DMS 273 (cell line): ENCODE results near the gene APOA5.
A peak's percentile ranks its signal among the peaks of the same experiment; 100 is the strongest.
"Not testable (repeated sequence)": the region's sequence is repeated elsewhere in the genome, so short reads cannot be mapped to it uniquely, and the experiment has no call there.

Experiments
- DNase-seq: peaks from one replicate; lab custom pipeline; 2025; ENCODE audit not compliant: unreplicated experiment; lab: John Stamatoyannopoulos, UW

The APOA5 gene

DNA sequence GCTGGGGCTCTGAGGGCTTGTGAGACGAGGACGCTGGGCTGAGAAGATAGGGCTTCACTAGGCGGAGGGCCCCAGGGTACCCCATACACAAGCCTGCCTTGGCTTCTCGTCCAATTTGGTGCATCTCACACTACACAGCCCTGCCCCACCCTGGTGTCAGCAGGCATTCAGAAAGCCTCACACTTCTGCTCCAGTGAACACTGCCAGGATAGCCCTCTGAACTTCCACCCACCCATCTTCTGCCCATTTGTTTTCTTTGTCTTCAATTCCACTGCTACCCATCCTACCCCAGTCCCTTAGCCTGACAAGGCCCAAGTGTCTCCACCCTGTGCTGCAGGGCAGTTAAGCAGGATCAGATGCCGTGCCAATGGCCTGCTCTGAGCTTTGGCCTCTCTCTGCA is 17.0 kb downstream of the APOA5 start:
- peak; percentile 19 for DNase-seq

DNA sequence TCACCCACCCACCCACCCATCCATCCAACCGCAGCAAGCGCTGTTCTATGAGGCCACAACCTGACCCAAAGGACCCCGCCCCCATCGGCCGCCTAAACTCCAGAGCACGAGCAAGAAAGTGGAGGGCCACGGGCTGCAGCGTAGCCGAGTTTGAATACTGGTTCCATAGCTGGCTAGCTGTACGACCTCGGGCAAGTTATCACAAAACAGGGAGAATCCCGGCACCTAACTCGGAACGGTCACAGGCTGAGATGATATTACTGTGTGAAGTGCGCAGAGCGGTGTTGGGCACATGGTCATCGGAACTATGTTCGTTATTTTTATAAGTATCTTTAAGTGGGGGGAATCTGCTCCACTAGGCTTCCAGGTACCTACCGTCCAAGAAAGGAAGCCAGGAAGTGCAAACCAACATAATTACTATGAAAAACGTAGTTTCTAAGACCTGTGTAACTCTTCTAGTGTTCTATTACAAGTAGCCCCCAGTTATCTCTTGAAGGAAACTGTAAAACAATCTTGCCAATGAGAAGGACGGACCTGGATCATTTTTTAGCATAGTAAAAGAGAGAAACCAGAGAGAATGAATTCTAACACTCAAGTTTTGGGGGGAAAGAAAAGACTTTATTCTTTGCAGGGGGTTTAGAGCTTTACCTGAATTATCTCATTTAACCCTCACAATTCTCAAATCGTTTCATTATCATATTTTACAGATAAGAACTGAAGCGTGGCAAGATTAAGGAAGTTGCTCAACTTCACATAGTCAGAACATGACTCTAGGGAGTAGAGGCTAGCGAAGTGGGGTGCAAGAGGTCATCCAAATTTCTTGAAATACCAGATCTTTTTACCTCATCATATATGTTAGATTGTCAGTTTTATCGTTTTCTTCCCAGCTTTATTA is 18.2 kb downstream of the APOA5 start:
- peak; percentile 80 for DNase-seq

DNA sequence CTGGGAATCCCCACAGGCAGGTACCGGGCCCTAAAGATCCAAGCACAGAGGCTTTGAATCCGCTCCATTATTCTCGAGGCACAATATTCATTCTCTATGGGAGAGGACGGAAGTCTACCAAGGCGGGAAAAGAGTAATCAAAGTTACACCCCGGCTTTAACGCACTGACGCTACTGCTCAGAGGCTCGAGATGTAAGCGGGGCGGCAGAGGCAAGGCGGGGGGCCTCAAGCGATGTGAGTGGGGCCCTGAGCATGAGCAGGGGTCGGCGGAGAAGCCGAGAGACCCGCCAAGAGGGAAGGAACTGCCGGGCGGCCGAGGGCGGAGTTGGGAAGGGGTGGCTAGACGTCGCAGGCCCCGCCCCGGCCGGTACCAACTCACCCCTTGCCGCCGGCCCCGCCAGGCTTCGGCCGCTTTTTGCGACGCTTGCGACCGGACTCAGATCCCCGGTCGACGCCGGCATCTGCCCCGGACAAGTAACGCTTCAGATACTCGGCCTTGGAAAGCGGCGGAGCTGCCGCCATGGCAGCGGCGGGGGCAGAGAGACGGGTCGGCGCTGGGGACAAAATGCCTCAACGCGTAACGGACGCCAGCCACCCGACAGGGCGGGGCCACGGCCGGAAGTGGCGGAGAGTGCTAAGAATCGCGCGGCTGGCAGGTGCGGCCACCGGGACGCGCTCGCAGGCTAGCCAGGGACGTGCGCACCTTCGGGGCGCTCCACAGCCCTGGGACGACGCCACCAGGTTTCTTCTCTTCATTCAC is 19.1 kb downstream of the APOA5 start, which contains the start of gene BUD13:
Gene BUD13, minus strand, starts transcription at position 545 of the 760 bp plus-strand sequence. Its CDS starts 23 bp downstream, at position 522.
- peak; percentile 92 for DNase-seq

DNA sequence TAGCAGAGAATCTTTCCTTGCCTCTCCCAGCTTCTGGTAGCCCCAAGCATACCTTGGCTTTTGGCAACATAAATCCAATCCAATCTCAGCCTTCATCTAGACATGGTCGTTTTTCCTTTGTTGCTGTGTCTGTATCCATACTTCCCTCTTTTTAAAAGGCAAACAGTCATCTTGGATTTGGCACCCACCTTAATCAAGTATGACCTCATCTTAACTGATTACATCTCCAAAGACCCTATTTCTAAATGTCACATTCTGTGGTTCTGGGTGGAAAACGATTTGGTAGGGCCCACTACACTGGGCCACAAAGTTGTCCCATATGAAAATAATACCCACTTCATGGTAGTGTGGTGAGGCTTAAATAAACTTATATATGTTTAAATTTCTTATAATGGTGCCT is 19.7 kb downstream of the APOA5 start:
- peak; percentile 14 for DNase-seq

DNA sequence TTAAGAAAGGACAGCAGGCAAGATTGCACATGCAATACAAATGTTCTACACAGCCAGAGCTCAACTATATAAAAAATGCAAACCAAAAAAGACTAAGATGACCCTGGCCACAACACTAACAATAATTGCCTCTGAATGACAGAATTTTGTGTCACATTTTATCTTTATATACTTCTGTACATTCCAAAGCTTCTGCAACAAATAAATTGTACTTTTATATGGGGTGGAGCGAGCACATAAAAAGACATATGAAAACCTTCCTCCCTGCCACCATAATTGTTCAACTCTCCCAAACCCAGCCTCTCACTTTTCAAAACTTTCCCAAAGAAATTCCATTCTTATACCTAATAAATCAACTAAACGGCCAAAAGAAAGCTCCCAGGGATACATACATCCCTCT is 29.5 kb downstream of the APOA5 start:
- no peak for DNase-seq

DNA sequence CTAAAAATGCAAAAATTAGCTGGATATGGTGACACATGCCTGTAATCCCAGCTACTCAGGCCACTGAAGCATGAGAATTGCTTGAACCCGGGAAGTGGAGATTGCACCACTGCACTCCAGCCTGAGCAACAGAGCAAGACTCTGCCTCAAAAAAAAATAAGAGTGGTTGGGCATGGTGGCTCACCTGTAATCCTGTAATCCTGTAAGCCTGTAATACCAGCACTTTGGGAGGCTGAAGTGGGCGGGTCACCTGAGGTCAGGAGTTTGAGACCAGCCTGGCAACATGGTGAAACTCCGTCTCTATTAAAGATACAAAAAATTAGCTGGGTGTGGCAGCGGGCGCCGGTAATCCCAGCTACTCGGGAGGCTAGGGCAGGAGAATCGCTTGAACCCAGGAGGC is 35.6 kb downstream of the APOA5 start:
- not testable (repeated sequence) for DNase-seq

DNA sequence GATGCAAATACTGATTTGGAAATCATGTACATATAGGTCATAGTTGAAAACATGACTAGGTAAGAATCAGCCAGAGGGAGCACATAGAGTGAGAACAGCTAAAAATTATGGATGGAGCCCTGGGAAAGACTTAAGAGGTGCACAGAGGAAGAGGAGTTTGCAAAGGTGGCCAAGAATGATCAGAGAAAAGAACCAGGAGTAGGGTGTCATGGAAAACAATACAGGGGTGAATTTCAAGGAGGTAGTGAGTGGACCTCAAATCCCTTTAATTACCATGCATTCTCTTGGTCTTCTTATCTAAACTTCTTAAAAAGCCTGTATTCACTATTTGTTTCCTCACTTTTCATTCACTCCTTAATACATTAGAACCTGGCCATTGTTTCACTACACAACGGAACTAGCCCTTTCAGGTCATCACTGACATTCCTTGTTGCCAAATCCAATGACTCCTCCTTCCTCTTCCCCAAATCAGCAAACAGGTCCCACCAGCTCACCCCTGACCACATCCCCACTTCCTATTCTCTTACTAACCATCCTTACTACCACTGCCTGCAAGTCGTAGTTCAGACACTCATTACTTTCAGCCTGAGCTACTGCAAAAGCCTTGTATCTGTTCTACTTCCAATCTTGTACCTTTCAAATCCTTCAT is 41.5 kb downstream of the APOA5 start:
- no peak for DNase-seq

DNA sequence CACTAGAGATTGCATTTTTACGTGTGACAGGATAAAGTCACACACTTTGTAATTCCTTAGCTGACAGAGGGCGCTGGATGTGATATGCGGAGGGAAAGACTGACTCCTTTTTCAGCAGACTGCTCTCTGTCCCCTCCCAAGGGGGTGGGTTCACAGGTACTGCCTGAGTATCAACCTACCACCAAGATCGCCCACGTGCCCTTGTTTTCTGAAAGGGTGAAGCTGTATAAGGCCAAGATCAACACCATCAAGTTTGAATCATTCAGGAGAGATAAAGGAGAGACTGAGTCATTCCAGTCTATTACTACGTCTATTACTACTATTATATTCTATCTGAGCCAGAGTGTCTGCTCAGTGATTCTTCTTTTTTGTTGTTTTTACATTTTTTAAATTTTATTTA is 49.6 kb downstream of the APOA5 start:
- DNase-seq, result no peak

DNA sequence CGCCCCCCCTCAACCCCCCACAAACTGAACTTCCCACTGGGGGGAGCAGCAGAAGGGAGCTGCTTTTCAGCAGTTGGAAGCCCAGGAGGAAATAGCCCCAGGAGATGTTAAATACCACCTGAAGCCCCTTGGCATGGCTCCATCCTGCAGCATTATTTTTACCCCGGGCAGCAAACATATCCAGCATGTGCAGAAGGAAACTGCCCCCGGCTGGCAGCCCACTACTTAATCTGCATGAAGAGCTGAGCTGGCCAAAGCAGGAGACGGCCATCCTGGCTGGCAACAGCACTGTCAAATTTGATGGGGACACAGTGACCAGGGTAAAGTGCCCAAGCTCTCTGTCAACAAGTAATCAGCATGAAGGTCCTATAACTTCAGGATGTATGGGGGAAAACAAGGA is 50.9 kb downstream of the APOA5 start:
- no peak for DNase-seq
